Adrenal gland (tissue), 12 donors: ENCODE measurements around the gene ARMH3. TPM values are rescaled to one million over a fixed set of nuclear protein-coding genes. Genes with fewer than 3 reads are reported as not detected.

Experiments
- DNase-seq, 7 donors: peaks; one replicate each; pipeline ENCODE4 v3.0.0-alpha.2; 2019 to 2020
- H3K27ac ChIP-seq, 5 donors: fragments of 200-600 bp; sonication (generic) in 4 of 5; 1 replicate in 3 of 5; 2 replicates in 2 of 5; pipeline versions ENCODE4 v1.5.1 to v1.8.0; 2016 to 2020; ENCODE audit warnings: mild to moderate bottlenecking in 1 of 5
- H3K27me3 ChIP-seq: fragments of 200-600 bp; 2 replicates; pipeline ENCODE4 v1.8.0; 2021
- H3K36me3 ChIP-seq, 2 donors: fragments of 200-600 bp; replicated peaks in 1 of 2; 1 replicate in 1 of 2; 2 replicates in 1 of 2; pipeline versions ENCODE4 v1.5.1 to v1.8.0; 2018 to 2022
- H3K4me1 ChIP-seq, 2 donors: fragments of 200-600 bp; replicated peaks in 1 of 2; 1 replicate in 1 of 2; 2 replicates in 1 of 2; pipeline versions ENCODE4 v1.5.1 to v1.8.0; 2018 to 2021
- H3K4me3 ChIP-seq, 4 donors: fragments of 200-600 bp; sonication (generic) in 3 of 4; one replicate each; pipeline ENCODE4 v1.5.1; 2016 to 2018
- H3K9me3 ChIP-seq, 3 donors: fragments of 200-600 bp; sonication (generic) in 1 of 3; replicated peaks in 1 of 3; 1 replicate in 2 of 3; 2 replicates in 1 of 3; pipeline versions ENCODE4 v1.5.1 to v1.8.0; 2016 to 2021
- POLR2A ChIP-seq, 2 donors: fragments of 450-650 bp; IDR thresholded peaks; one replicate each; pipeline ENCODE4 v1.6.1; 2017; ENCODE audit warnings: antibody characterized with exemption in 2 of 2, mild to moderate bottlenecking in 2 of 2, moderate library complexity in 1 of 2
- WGBS, 4 donors: extraction: QIAGEN DNeasy Blood & Tissue Kit in 2 of 4; methylation state at CpG; one replicate each; pipeline versions ENCODE4 v1.1.5 to v1.1.7; 2013 to 2017; 5-methylcytosine and 5-hydroxymethylcytosine counted together
- intact Hi-C, 2 donors: fragments of 100-400 bp; cut with DNase I; formaldehyde crosslinking; loops; one replicate each; pipeline versions ENCODE4 v1.14.1 to v1.15.0; 2022 to 2023
- polyA plus RNA-seq, 3 donors: library from polyadenylated mRNA; stranded (reverse); fragments of 200-250 nt in 2 of 3; fragments of 350-450 nt in 1 of 3; fragmentation: Illumina TruSeq in 1 of 3; extraction: RNeasy Lipid Tissue Mini Kit (QIAGEN cat#74804) in 1 of 3; gene quantifications; one replicate each; pipeline ENCODE4 v1.2.3, GENCODE V29; 2013 to 2014
- total RNA-seq, 9 donors: library from RNA; depleted of rRNA in 4 of 9; stranded (reverse); fragments of >200 nt in 4 of 9; fragments of 120-200 nt in 1 of 9; fragmentation: NEBNext Ultra II Directional in 1 of 9; extraction: Animal tissue kit (Norgen Biotek cat#: 25700) in 1 of 9; gene quantifications; one replicate each; pipeline versions ENCODE4 v1.1.0 to v1.2.4, GENCODE V29; 2013 to 2023
- TF ChIP-seq, protein P1 (sequence below), 6 experiments: fragments of 450-650 bp in 4 of 6; fragments of 200-600 bp in 2 of 6; sonication (generic) in 1 of 6; IDR thresholded peaks; 1 replicate in 5 of 6; 2 replicates in 1 of 6; pipeline versions ENCODE4 v1.5.1 to v1.8.0; 2016 to 2021; ENCODE audit warnings: antibody characterized with exemption in 6 of 6, mild to moderate bottlenecking in 2 of 6, moderate library complexity in 1 of 6
- donor health status: healthy with polysubstance abuse.
- donor health status: Bipolar disorder and iron deficiency.
- donor health status: DM: yes; HTN: yes; CAD: no.
- donor health status: DM: no; HTN: no; CAD: no.
- donor health status: DM: no; HTN: no; CAD: no.
- donor health status: DM: yes; HTN: yes; CAD: no.

The ARMH3 gene
- total and polyA plus RNA-seq, 12 donors = 12.6 to 29.7 (median 17.4) TPM

DNA sequence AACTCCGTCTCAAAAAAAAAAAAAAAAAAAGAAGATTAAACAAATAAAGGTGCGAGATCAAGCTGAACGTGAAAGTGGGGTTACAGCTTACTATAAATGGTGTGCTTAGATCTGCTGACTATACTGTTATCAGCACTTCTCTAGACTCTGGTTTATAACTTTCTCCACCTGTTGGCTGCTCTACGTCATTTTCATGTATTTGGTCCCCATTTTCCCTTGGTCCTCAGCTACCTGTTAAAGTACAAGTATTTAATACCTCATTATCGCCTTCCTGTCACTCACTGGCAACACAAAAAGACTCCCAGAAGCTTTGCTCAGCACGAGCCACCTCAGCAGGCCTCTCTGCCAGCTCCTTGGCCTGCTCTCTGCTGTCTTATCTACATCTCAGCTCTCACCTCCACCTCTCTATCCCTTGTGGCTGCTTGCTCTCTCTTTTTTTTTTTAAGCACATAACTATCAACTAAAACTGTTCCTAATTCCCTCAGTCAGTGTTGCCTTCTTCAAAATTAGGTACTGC is 95.0 kb downstream of the ARMH3 start:
- H3K4me1 ChIP-seq = peaks cover 26 to 35% of the 10 kb centered on the region in 2 donors
- H3K36me3 ChIP-seq = peaks cover 0 to 2% of the 10 kb centered on the region in 2 donors
- no peak overlapping the region for H3K4me3 ChIP-seq
- no peaks in the 10 kb centered on the region for H3K27me3 ChIP-seq
- intact Hi-C loops = no loop called here
- DNase-seq = no peak
- 67 to 80% (median 75%) methylated on average over 6 of the region's 6 CpGs for whole genome bisulfite sequencing, 4 donors
- TF ChIP-seq, protein P1, sequence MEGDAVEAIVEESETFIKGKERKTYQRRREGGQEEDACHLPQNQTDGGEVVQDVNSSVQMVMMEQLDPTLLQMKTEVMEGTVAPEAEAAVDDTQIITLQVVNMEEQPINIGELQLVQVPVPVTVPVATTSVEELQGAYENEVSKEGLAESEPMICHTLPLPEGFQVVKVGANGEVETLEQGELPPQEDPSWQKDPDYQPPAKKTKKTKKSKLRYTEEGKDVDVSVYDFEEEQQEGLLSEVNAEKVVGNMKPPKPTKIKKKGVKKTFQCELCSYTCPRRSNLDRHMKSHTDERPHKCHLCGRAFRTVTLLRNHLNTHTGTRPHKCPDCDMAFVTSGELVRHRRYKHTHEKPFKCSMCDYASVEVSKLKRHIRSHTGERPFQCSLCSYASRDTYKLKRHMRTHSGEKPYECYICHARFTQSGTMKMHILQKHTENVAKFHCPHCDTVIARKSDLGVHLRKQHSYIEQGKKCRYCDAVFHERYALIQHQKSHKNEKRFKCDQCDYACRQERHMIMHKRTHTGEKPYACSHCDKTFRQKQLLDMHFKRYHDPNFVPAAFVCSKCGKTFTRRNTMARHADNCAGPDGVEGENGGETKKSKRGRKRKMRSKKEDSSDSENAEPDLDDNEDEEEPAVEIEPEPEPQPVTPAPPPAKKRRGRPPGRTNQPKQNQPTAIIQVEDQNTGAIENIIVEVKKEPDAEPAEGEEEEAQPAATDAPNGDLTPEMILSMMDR (IDR thresholded peaks at IDR 0.05) = no peak
- TF ChIP-seq POLR2A (IDR thresholded peaks at IDR 0.05) = no peak
- peak overlapping the region; percentile 40 to 93 (median 89) for H3K27ac ChIP-seq
- H3K9me3 ChIP-seq = no peaks in the 10 kb centered on the region

DNA sequence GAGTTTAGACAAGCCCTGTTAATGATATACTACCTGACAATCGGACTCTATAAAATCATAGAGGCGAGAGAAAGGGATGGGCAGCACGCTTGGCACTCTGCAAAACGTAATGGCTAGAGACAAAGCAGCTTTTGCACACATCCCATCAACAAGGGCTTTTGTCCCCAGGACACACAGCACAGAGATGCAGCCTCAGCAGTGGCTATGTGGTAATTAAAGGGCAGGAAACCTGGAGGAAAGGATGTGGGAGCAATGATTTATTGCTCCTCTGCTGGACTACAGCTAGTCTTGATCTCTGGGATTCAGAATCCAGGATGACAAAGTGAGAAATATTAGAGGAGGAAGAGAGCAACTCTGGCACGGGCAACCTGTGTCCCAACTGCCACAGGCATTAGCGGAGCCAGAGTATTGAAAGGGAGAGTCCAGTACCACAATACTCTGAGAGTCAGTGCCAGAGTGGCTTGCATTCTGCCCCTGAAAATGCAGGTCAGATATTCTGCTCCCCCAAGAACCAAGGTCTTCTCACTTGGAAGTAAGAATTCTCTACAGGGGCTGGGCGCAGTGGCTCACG is 96.5 kb downstream of the ARMH3 start:
- Histone ChIP-seq H3K27ac (no peak overlapping the region), H3K36me3 (peaks cover 0 to 10% of the 10 kb centered on the region in 2 donors), H3K9me3 (no peaks in the 10 kb centered on the region), H3K4me1 (peaks cover 17 to 21% of the 10 kb centered on the region in 2 donors), H3K4me3 (no peak overlapping the region), H3K27me3 (no peaks in the 10 kb centered on the region)
- intact Hi-C loops = no loop called here
- WGBS, 4 donors = 84 to 90% (median 87%) methylated on average over 8 of the region's 8 CpGs
- TF ChIP-seq, protein P1 (IDR thresholded peaks at IDR 0.05) = no peak
- no peak for TF ChIP-seq POLR2A (IDR thresholded peaks at IDR 0.05)
- DNase-seq = no peak

DNA sequence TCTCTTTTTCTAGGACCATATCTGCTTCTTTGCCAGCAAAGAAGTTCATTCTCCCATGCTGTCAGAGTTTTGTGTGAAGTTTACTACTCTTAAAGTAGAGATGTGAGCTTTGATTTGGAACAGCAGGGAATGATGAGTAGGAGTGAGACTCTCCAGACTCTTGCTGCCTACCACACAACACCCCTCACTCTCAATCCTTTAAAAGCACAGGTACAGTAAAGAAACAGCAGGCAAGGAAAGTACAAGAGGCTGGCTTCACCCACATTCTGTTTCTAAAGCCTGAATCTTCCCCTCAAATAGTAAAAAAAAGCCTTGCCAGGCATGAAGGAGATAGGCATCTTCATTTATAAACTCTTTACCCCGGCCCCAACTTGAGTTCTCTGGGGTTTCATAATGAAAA is 97.3 kb downstream of the ARMH3 start:
- no peak overlapping the region for H3K4me3 ChIP-seq
- no peaks in the 10 kb centered on the region for H3K27me3 ChIP-seq
- 85 to 91% (median 89%) methylated on average over 1 of the region's 1 CpG for WGBS, 4 donors
- H3K36me3 ChIP-seq = peaks cover 0 to 10% of the 10 kb centered on the region in 2 donors
- no peak overlapping the region for H3K27ac ChIP-seq
- no peaks in the 10 kb centered on the region for H3K9me3 ChIP-seq
- peaks cover 17 to 21% of the 10 kb centered on the region in 2 donors for H3K4me1 ChIP-seq
- TF ChIP-seq POLR2A (IDR thresholded peaks at IDR 0.05) = no peak
- TF ChIP-seq, protein P1 (IDR thresholded peaks at IDR 0.05) = no peak
- no peak for DNase-seq
- intact Hi-C loops = no loop called here

DNA sequence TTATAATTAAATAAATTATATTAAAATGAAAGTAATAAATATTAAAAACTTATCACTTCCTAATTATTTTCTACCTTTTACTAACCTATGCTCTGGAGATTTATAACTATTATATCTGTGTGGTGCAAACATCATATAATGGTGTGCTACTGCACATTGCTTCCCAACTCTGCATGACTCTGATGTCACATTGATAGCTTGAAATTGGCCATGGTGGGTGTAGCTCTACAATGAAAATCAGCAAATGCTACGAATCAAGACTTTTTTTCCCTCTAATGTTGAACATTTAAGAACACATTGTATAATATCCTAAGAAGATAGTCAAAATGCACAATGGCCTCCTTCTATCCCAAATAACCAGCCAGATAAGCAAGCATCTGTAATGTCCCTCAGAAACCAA is 99.1 kb downstream of the ARMH3 start:
- no peak for TF ChIP-seq POLR2A (IDR thresholded peaks at IDR 0.05)
- TF ChIP-seq, protein P1 (IDR thresholded peaks at IDR 0.05) = no peak
- DNase-seq = no peak
- Histone ChIP-seq H3K9me3 (no peaks in the 10 kb centered on the region), H3K4me3 (no peak overlapping the region), H3K4me1 (peaks cover 12 to 15% of the 10 kb centered on the region in 2 donors), H3K27me3 (no peaks in the 10 kb centered on the region), H3K27ac (no peak overlapping the region), H3K36me3 (peaks cover 0 to 10% of the 10 kb centered on the region in 2 donors)
- intact Hi-C loops = no loop called here
- WGBS, 4 donors = 95 to 100% (median 97%) methylated on average over 1 of the region's 1 CpG
